Right atrium auricular region (tissue), 2 donors: ENCODE data around the gene EVA1A. TPM values are rescaled to one million over a fixed set of nuclear protein-coding genes. Genes with fewer than 3 reads are reported as not detected.

Experiments
- DNase-seq: peaks from one replicate; pipeline ENCODE4 v3.0.0-alpha.2; 2019; ENCODE audit warnings: low spot score
- H3K27ac ChIP-seq, 2 donors: fragments of 200-600 bp; sonication (generic); 1 replicate in 1 of 2; 2 replicates in 1 of 2; pipeline ENCODE4 v1.5.1; 2016 to 2019
- H3K27me3 ChIP-seq, 2 donors: fragments of 200-600 bp; sonication (generic); one replicate each; pipeline versions ENCODE4 v1.5.1 to v1.6.0; 2017 to 2019
- H3K36me3 ChIP-seq: fragments of 200-600 bp; sonication (generic); one replicate; pipeline ENCODE4 v1.5.1; 2016
- H3K4me1 ChIP-seq, 2 donors: fragments of 200-600 bp; sonication (generic); one replicate each; pipeline versions ENCODE4 v1.5.1 to v1.6.0; 2017 to 2019
- H3K4me3 ChIP-seq, 2 donors: fragments of 200-600 bp; sonication (generic); 1 replicate in 1 of 2; 2 replicates in 1 of 2; pipeline ENCODE4 v1.5.1; 2017 to 2019; ENCODE audit warnings: mild to moderate bottlenecking in 1 of 2, moderate library complexity in 1 of 2
- H3K9me3 ChIP-seq, 2 donors: fragments of 200-600 bp; sonication (generic); one replicate each; pipeline ENCODE4 v1.5.1; 2019
- total RNA-seq, 2 donors: library from RNA; depleted of rRNA; stranded (reverse); fragments of >200 nt; gene quantifications; one replicate each; pipeline ENCODE4 v1.1.0, GENCODE V29; 2016
- TF ChIP-seq, protein P1 (sequence below), 2 donors: fragments of 200-600 bp; sonication (generic); IDR thresholded peaks; one replicate each; pipeline ENCODE4 v1.5.1; 2019; ENCODE audit warnings: antibody characterized with exemption in 2 of 2

EVA1A gene
- total RNA-seq, 2 donors from 2014 or later: 0.47 to 1.2 TPM

DNA sequence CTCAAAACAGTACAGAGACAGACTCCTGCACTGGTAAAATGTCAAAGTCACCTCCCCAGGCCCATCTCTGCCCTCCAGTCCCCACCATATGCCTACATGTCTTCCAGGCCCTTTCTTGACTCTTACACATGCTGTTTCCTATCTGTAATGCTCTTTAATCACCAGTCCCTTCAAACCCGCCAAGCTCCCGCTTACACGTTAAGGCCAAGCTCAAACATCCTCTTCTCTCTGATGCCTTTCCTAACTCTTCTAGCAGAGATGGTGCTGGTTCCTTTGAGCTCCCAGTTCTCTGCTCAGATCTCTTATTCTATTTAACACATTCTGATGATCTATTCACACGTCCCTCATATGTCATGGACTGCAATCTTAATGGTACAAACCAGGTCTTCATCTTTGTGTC, 5.0 kb downstream of the EVA1A start:
- H3K27me3 ChIP-seq: no peaks in the 10 kb centered on the region
- no peaks in the 10 kb centered on the region for H3K36me3 ChIP-seq
- TF ChIP-seq, protein P1, sequence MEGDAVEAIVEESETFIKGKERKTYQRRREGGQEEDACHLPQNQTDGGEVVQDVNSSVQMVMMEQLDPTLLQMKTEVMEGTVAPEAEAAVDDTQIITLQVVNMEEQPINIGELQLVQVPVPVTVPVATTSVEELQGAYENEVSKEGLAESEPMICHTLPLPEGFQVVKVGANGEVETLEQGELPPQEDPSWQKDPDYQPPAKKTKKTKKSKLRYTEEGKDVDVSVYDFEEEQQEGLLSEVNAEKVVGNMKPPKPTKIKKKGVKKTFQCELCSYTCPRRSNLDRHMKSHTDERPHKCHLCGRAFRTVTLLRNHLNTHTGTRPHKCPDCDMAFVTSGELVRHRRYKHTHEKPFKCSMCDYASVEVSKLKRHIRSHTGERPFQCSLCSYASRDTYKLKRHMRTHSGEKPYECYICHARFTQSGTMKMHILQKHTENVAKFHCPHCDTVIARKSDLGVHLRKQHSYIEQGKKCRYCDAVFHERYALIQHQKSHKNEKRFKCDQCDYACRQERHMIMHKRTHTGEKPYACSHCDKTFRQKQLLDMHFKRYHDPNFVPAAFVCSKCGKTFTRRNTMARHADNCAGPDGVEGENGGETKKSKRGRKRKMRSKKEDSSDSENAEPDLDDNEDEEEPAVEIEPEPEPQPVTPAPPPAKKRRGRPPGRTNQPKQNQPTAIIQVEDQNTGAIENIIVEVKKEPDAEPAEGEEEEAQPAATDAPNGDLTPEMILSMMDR (IDR thresholded peaks at IDR 0.05): no peak
- H3K9me3 ChIP-seq: no peaks in the 10 kb centered on the region
- peaks cover 0 to 9% of the 10 kb centered on the region in 2 donors for H3K4me1 ChIP-seq
- no peak overlapping the region for H3K4me3 ChIP-seq
- H3K27ac ChIP-seq: no peak overlapping the region
- no peak for DNase-seq

- Histone ChIP-seq H3K9me3 (no peaks in the 10 kb centered on the region), H3K4me1 (no peaks in the 10 kb centered on the region), H3K4me3 (no peak overlapping the region), H3K36me3 (no peaks in the 10 kb centered on the region), H3K27me3 (no peaks in the 10 kb centered on the region), H3K27ac (no peak overlapping the region)
- TF ChIP-seq, protein P1 (IDR thresholded peaks at IDR 0.05): no peak
- no peak for DNase-seq
Measured at GRCh38 chr2:75553935-75554531, 6.7 kb downstream of the EVA1A start.

- Histone ChIP-seq H3K4me1 (no peaks in the 10 kb centered on the region), H3K27ac (no peak overlapping the region), H3K4me3 (no peak overlapping the region), H3K36me3 (no peaks in the 10 kb centered on the region), H3K9me3 (no peaks in the 10 kb centered on the region), H3K27me3 (no peaks in the 10 kb centered on the region)
- DNase-seq: no peak
- TF ChIP-seq, protein P1 (IDR thresholded peaks at IDR 0.05): no peak
Measured at GRCh38 chr2:75552222-75552621, 8.5 kb downstream of the EVA1A start.

GRCh38 chr2:75551434-75551833, 9.3 kb downstream of the EVA1A start:
- DNase-seq: no peak
- Histone ChIP-seq H3K9me3 (no peaks in the 10 kb centered on the region), H3K27me3 (no peaks in the 10 kb centered on the region), H3K36me3 (no peaks in the 10 kb centered on the region), H3K27ac (no peak overlapping the region), H3K4me3 (no peak overlapping the region), H3K4me1 (no peaks in the 10 kb centered on the region)
- TF ChIP-seq, protein P1 (IDR thresholded peaks at IDR 0.05): no peak

DNA sequence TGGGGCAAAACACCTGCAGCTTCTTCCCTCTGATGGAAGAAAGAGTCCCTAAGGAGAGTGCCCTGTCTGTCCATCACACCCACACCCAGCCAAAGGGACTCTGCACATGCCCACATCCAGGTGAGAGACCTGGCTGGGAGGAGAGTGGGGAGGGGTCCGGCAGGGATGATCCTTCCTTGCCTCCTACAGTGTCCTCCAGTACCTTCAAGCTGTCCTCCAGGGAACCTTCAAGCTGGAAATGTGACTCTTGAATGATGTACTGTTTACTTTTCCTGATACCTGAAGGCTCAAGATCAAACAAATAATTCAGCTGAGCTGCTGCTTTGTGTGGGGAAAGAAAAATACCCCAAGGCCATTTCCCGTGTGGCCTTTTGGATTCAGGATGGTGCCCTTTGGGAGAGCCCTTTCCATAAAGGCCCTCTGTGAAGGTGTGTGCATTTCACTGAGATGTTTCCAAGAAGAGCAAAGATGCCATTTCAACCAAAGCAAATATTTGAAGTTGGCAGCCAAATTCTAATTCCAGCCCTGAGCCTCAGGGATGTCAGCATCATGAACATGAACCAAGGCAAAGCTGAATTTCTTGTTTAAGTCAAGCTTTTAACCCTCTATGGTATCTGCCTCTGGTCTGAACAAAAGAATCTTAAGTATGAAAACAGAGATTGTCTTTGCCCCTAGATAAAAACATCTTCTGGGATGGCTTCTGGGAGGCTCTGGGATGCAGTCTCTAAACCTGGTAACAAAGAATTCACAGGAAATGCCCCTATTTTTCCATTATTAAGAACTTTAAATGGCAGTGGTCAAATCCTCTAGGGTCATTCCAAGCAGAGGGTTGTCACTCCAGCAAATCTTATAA, 11.1 kb downstream of the EVA1A start:
- no peak for DNase-seq

More for the DNA sequence above, 11.1 kb downstream of the EVA1A start:
- H3K27ac ChIP-seq: no peak overlapping the region
- TF ChIP-seq, protein P1 (IDR thresholded peaks at IDR 0.05): no peak
- no peaks in the 10 kb centered on the region for H3K27me3 ChIP-seq
- no peaks in the 10 kb centered on the region for H3K36me3 ChIP-seq
- H3K9me3 ChIP-seq: no peaks in the 10 kb centered on the region
- no peaks in the 10 kb centered on the region for H3K4me1 ChIP-seq
- no peak overlapping the region for H3K4me3 ChIP-seq
